HepG2 (cell line): ENCODE results near the gene TRNP1. TPM values are rescaled to one million over a fixed set of nuclear protein-coding genes. Genes with fewer than 3 reads are reported as not detected.

ENCODE experiments used
- CREB1 ChIP-seq, 2 experiments: fragments of 450-650 bp in 1 of 2; IDR thresholded peaks; 2 replicates each; pipeline ENCODE4 v1.6.1; 2016 to 2017; ENCODE audit warnings: control low read depth in 1 of 2, mild to moderate bottlenecking in 1 of 2, missing compliant biosample characterization in 1 of 2, missing genetic modification characterization in 1 of 2
- FOSL1 ChIP-seq: sonication (generic); formaldehyde crosslinking; IDR thresholded peaks from 2 replicates; pipeline ENCODE4 v1.9.0; 2021; ENCODE audit warnings: missing genetic modification reagents, borderline replicate concordance
- HIVEP1 ChIP-seq: sonication (generic); formaldehyde crosslinking; IDR thresholded peaks from 2 replicates; pipeline ENCODE4 v1.4.0; 2020; ENCODE audit warnings: mild to moderate bottlenecking, missing genetic modification reagents
- ISX ChIP-seq: sonication (generic); formaldehyde crosslinking; conservative IDR thresholded peaks from 2 replicates; pipeline ENCODE4 v1.5.0; 2020; ENCODE audit warnings: missing genetic modification reagents
- JUN ChIP-seq: sonication (generic); formaldehyde crosslinking; IDR thresholded peaks from 2 replicates; pipeline ENCODE4 v1.4.0; 2020; ENCODE audit warnings: mild to moderate bottlenecking, missing genetic modification reagents
- NFIC ChIP-seq: IDR thresholded peaks from 2 replicates; pipeline ENCODE4 v1.6.1; 2012; ENCODE audit warnings: mild to moderate bottlenecking, low read length, inconsistent platforms
- PAF1 ChIP-seq: IDR thresholded peaks from 2 replicates; pipeline ENCODE4 v1.6.1; 2016; ENCODE audit warnings: missing genetic modification reagents, missing compliant biosample characterization
- PHB2 ChIP-seq: fragments of 450-650 bp; IDR thresholded peaks from 2 replicates; pipeline ENCODE4 v1.6.1; 2018; ENCODE audit not compliant: partially characterized antibody
- U2AF1 ChIP-seq: fragments of 200-400 bp; formaldehyde crosslinking; optimal IDR thresholded peaks from 2 replicates; pipeline ENCODE3; 2017; ENCODE audit warnings: mild to moderate bottlenecking, low read depth, low read length
- ZFP37 ChIP-seq: sonication (generic); formaldehyde crosslinking; IDR thresholded peaks from 2 replicates; pipeline ENCODE4 v1.4.0; 2020; ENCODE audit warnings: missing genetic modification reagents, borderline replicate concordance
- ZNF24 ChIP-seq: fragments of 450-650 bp; IDR thresholded peaks from 2 replicates; pipeline ENCODE4 v1.6.1; 2017; ENCODE audit warnings: antibody characterized with exemption, mild to moderate bottlenecking
- ZNF484 ChIP-seq: sonication (generic); formaldehyde crosslinking; IDR thresholded peaks from 2 replicates; pipeline ENCODE4 v1.5.1; 2020; ENCODE audit warnings: mild to moderate bottlenecking, low read depth, missing genetic modification reagents, borderline replicate concordance
- ZNF747 ChIP-seq: sonication (generic); formaldehyde crosslinking; IDR thresholded peaks from 2 replicates; pipeline ENCODE4 v1.8.1; 2023; ENCODE audit warnings: missing genetic modification reagents, mild to moderate bottlenecking, borderline replicate concordance
- ZNF891 ChIP-seq: sonication (generic); formaldehyde crosslinking; IDR thresholded peaks from 2 replicates; pipeline ENCODE4 v1.5.0; 2020; ENCODE audit warnings: mild to moderate bottlenecking, missing genetic modification reagents
- polyA plus RNA-seq, 8 experiments: library from polyadenylated mRNA; depleted of rRNA in 3 of 8; stranded (reverse) in 7 of 8; unstranded in 1 of 8; fragments of >200 nt; fragmentation: Illumina TruSeq in 4 of 8; extraction: Trizol in 4 of 8; gene quantifications; 2 replicates each; pipeline versions ENCODE4 v1.2.1 to v1.2.3, GENCODE V29; 2011 to 2016; ENCODE audit warnings: low read depth in 4 of 8, missing spikeins in 1 of 8, mixed read lengths in 1 of 8; ENCODE audit not compliant: insufficient read depth in 1 of 8
- total RNA-seq, 5 experiments: library from RNA; depleted of rRNA; stranded (reverse); fragments of >200 nt; fragmentation: Illumina TruSeq; extraction: Trizol; gene quantifications; 2 replicates each; pipeline ENCODE4 v1.2.3, GENCODE V29; 2016; ENCODE audit warnings: low read depth in 1 of 5
- TF ChIP-seq, protein P1 (sequence below), 2 experiments: fragments of 450-650 bp in 1 of 2; sonication (generic) in 1 of 2; formaldehyde crosslinking in 1 of 2; IDR thresholded peaks; 2 replicates each; pipeline versions ENCODE4 v1.6.1 to v1.8.0; 2016 to 2022; ENCODE audit warnings: antibody characterized with exemption in 1 of 2, mild to moderate bottlenecking in 1 of 2, missing genetic modification reagents in 1 of 2
- TF ChIP-seq, protein P2 (sequence below): IDR thresholded peaks from 2 replicates; pipeline ENCODE4 v1.6.1; 2016; ENCODE audit warnings: low read depth
- TF ChIP-seq, protein P3 (sequence below): IDR thresholded peaks from 2 replicates; pipeline ENCODE4 v1.6.1; 2012; ENCODE audit warnings: low read depth, low read length, improper control_type of control experiment

The TRNP1 gene
- total and polyA plus RNA-seq, 2 of the 13 experiments (the other 11 are each of a cell fraction or from before 2014, with no cell fraction given) = 42.0 to 158 TPM

DNA sequence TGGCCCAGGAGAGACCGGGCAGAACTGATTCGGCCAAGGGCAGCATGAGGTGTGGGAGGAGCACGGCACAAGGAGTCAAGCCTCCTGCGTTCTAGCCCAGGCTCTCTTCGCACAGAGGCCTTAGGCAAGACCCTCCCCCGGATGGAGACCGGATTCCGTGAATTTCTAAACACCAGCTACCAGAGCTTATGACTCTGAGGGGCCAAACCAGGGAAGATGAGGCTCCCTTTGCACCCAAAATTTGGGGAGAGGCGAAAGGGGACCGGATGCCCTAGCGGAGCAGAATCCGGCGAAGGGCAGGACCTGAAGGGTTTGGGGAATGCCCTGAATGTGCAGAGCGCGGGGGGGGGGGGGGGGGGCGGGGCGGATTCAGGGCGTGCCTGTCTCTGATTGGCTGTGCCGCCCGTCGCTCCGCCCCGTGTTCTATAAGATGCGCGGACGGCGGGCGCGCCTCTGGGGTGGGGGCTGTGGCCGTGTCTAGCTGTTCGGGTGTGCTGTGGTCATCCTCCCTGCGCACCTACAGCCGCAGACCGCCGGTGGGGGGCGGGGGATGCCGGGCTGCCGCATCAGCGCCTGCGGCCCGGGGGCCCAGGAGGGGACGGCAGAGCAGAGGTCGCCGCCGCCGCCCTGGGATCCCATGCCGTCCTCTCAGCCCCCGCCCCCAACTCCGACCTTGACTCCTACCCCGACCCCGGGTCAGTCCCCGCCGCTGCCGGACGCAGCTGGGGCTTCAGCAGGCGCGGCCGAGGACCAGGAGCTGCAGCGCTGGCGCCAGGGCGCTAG lies at the start of gene TRNP1 (continued):
- TF ChIP-seq, protein P1, sequence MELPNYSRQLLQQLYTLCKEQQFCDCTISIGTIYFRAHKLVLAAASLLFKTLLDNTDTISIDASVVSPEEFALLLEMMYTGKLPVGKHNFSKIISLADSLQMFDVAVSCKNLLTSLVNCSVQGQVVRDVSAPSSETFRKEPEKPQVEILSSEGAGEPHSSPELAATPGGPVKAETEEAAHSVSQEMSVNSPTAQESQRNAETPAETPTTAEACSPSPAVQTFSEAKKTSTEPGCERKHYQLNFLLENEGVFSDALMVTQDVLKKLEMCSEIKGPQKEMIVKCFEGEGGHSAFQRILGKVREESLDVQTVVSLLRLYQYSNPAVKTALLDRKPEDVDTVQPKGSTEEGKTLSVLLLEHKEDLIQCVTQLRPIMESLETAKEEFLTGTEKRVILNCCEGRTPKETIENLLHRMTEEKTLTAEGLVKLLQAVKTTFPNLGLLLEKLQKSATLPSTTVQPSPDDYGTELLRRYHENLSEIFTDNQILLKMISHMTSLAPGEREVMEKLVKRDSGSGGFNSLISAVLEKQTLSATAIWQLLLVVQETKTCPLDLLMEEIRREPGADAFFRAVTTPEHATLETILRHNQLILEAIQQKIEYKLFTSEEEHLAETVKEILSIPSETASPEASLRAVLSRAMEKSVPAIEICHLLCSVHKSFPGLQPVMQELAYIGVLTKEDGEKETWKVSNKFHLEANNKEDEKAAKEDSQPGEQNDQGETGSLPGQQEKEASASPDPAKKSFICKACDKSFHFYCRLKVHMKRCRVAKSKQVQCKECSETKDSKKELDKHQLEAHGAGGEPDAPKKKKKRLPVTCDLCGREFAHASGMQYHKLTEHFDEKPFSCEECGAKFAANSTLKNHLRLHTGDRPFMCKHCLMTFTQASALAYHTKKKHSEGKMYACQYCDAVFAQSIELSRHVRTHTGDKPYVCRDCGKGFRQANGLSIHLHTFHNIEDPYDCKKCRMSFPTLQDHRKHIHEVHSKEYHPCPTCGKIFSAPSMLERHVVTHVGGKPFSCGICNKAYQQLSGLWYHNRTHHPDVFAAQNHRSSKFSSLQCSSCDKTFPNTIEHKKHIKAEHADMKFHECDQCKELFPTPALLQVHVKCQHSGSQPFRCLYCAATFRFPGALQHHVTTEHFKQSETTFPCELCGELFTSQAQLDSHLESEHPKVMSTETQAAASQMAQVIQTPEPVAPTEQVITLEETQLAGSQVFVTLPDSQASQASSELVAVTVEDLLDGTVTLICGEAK (IDR thresholded peaks at IDR 0.05) = no peak
- TF ChIP-seq, protein P1 (CRISPR knock-in tag; IDR thresholded peaks at IDR 0.05) = peak; percentile 43; the same call in 1 of the 2 replicates
- TF ChIP-seq FOSL1 (CRISPR knock-in tag) (peak; percentile 49; the same call in 1 of the 2 replicates), JUN (CRISPR knock-in tag) (no peak), ZFP37 (CRISPR knock-in tag) (peak; percentile 60; the same call in 1 of the 2 replicates), ZNF891 (CRISPR knock-in tag) (no peak), ZNF484 (CRISPR knock-in tag) (no peak), ZNF747 (CRISPR knock-in tag) (peak; percentile 30; the same call in 1 of the 2 replicates), PHB2 (no peak), HIVEP1 (CRISPR knock-in tag) (peak; percentile 57; the same call in 1 of the 2 replicates), CREB1 (IDR thresholded peaks at IDR 0.05) (peak; percentile 56), CREB1 (CRISPR knock-in tag; IDR thresholded peaks at IDR 0.05) (no peak; the same call in 1 of the 2 replicates), ZNF24 (no peak), U2AF1 (no peak), PAF1 (0 out of 2 replicates have a peak, but pooled peaks have one; percentile 46), ISX (CRISPR knock-in tag) (no peak), NFIC (peak; percentile 26; the same call in 1 of the 2 replicates)
- TF ChIP-seq, protein P2, sequence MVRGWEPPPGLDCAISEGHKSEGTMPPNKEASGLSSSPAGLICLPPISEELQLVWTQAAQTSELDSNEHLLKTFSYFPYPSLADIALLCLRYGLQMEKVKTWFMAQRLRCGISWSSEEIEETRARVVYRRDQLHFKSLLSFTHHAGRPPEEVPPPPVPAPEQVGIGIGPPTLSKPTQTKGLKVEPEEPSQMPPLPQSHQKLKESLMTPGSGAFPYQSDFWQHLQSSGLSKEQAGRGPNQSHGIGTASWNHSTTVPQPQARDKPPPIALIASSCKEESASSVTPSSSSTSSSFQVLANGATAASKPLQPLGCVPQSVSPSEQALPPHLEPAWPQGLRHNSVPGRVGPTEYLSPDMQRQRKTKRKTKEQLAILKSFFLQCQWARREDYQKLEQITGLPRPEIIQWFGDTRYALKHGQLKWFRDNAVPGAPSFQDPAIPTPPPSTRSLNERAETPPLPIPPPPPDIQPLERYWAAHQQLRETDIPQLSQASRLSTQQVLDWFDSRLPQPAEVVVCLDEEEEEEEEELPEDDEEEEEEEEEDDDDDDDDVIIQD (CRISPR knock-in tag) = no peak
- TF ChIP-seq, protein P3, sequence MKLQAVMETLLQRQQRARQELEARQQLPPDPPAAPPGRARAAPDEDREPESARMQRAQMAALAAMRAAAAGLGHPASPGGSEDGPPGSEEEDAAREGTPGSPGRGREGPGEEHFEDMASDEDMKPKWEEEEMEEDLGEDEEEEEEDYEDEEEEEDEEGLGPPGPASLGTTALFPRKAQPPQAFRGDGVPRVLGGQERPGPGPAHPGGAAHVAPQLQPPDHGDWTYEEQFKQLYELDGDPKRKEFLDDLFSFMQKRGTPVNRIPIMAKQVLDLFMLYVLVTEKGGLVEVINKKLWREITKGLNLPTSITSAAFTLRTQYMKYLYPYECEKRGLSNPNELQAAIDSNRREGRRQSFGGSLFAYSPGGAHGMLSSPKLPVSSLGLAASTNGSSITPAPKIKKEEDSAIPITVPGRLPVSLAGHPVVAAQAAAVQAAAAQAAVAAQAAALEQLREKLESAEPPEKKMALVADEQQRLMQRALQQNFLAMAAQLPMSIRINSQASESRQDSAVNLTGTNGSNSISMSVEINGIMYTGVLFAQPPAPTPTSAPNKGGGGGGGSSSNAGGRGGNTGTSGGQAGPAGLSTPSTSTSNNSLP = no peak
